ENCODE results near the gene C3orf18. TPM values are rescaled to one million over a fixed set of nuclear protein-coding genes. Genes with fewer than 3 reads are reported as not detected.

Gene C3orf18
- total RNA-seq, 5 donors from 2014 or later (not counting 1 experiment from before 2014, with no cell fraction given), result 15.3 to 24.7 (median 19.5) TPM

GRCh38 chr3:50510325-50510724 lies 57.2 kb downstream of the C3orf18 start:
- Histone ChIP-seq H3K36me3 (ENCODE audit: control insufficient read depth in 2 of 2, extremely low read depth in 1 of 2, insufficient read depth in 1 of 2, low read length in 1 of 2) (no peaks in the 10 kb centered on the region), H3K27me3 (replicated peaks in 1 of 2; ENCODE audit: control insufficient read depth in 2 of 2, extremely low read depth in 1 of 2, insufficient read depth in 2 of 2, low read length in 1 of 2) (peaks cover 0 to 29% of the 10 kb centered on the region in 2 experiments), H3K27ac (ENCODE audit: low read length) (no peak overlapping the region), H3K9me3 (no peaks in the 10 kb centered on the region), H3K4me1 (ENCODE audit: control insufficient read depth in 1 of 2, extremely low read depth in 1 of 2, insufficient read depth in 2 of 2, low read length in 2 of 2) (no peaks in the 10 kb centered on the region), H3K4me3 (ENCODE audit: control insufficient read depth in 1 of 2, extremely low read depth in 1 of 2, low read length in 1 of 2) (no peak overlapping the region)
- 33% methylated on average over 1 of the region's 2 CpGs for WGBS (ENCODE audit: insufficient coverage)
- ATAC-seq (replicated peaks in 1 of 4) (no peak), DNase-seq (no peak)
- CTCF ChIA-PET, result no interaction called here
- Mint-ChIP-seq H3K9me3 (no peaks in the 10 kb centered on the region), H3K27ac (no peak overlapping the region), H3K4me3 (no peak overlapping the region), H3K27me3 (peaks cover 0 to 8% of the 10 kb centered on the region in 2 donors), H3K4me1 (peaks cover 0 to 2% (median 0%) of the 10 kb centered on the region in 3 donors), H3K36me3 (no peaks in the 10 kb centered on the region)
- POLR2A ChIA-PET, result interaction anchor here in 1 of 2 donors (0.5 kb wide), 1 partner anchor 1463 kb away, joined by 8 read pairs; the partner anchor contains the start of gene ABHD14B

- no peaks in the 10 kb centered on the region for H3K4me1 ChIP-seq (ENCODE audit: control insufficient read depth in 1 of 2, extremely low read depth in 1 of 2, insufficient read depth in 2 of 2, low read length in 2 of 2)
- H3K27me3 ChIP-seq (replicated peaks in 1 of 2; ENCODE audit: control insufficient read depth in 2 of 2, extremely low read depth in 1 of 2, insufficient read depth in 2 of 2, low read length in 1 of 2), result peaks cover 0 to 30% of the 10 kb centered on the region in 2 experiments
- ATAC-seq (replicated peaks in 1 of 4), result no peak
- H3K27me3 Mint-ChIP-seq, result peaks cover 0 to 8% of the 10 kb centered on the region in 2 donors
- H3K4me3 ChIP-seq (ENCODE audit: control insufficient read depth in 1 of 2, extremely low read depth in 1 of 2, low read length in 1 of 2), result no peak overlapping the region
- DNase-seq, result no peak
- WGBS (ENCODE audit: insufficient coverage), result no CpG with 5 or more reads among the region's 5 CpGs
- no peaks in the 10 kb centered on the region for H3K9me3 ChIP-seq
- H3K27ac ChIP-seq (ENCODE audit: low read length), result no peak overlapping the region
- no peaks in the 10 kb centered on the region for H3K36me3 Mint-ChIP-seq
- H3K36me3 ChIP-seq (ENCODE audit: control insufficient read depth in 2 of 2, extremely low read depth in 1 of 2, insufficient read depth in 1 of 2, low read length in 1 of 2), result no peaks in the 10 kb centered on the region
- H3K27ac Mint-ChIP-seq, result no peak overlapping the region
- no peaks in the 10 kb centered on the region for H3K9me3 Mint-ChIP-seq
- H3K4me1 Mint-ChIP-seq, result no peaks in the 10 kb centered on the region
- CTCF ChIA-PET, result no interaction called here
- no peak overlapping the region for H3K4me3 Mint-ChIP-seq
- POLR2A ChIA-PET, result no interaction called here
Observed at GRCh38 chr3:50509715-50510114, 57.8 kb downstream of the C3orf18 start.

- ChIA-PET POLR2A (interaction anchor here (0.5 to 0.7 kb wide), 2 partner anchors 203 to 376 kb away, joined by 3 read pairs; no protein-coding TSS in a partner anchor), CTCF (no interaction called here)
- H3K27me3 ChIP-seq (replicated peaks in 1 of 2; ENCODE audit: control insufficient read depth in 2 of 2, extremely low read depth in 1 of 2, insufficient read depth in 2 of 2, low read length in 1 of 2), result peaks cover 0 to 32% of the 10 kb centered on the region in 2 experiments
- Mint-ChIP-seq H3K4me1 (no peaks in the 10 kb centered on the region), H3K27ac (no peak overlapping the region), H3K27me3 (peaks cover 0 to 12% of the 10 kb centered on the region in 2 donors), H3K9me3 (no peaks in the 10 kb centered on the region), H3K4me3 (no peak overlapping the region), H3K36me3 (no peaks in the 10 kb centered on the region)
- H3K4me3 ChIP-seq (ENCODE audit: control insufficient read depth in 1 of 2, extremely low read depth in 1 of 2, low read length in 1 of 2), result no peak overlapping the region
- peaks cover 0 to 4% of the 10 kb centered on the region in 2 experiments for H3K4me1 ChIP-seq (ENCODE audit: control insufficient read depth in 1 of 2, extremely low read depth in 1 of 2, insufficient read depth in 2 of 2, low read length in 2 of 2)
- no CpG with 5 or more reads among the region's 1 CpG for WGBS (ENCODE audit: insufficient coverage)
- no peaks in the 10 kb centered on the region for H3K9me3 ChIP-seq
- no peak overlapping the region for H3K27ac ChIP-seq (ENCODE audit: low read length)
- no peak for ATAC-seq (replicated peaks in 1 of 4)
- no peak for DNase-seq
- H3K36me3 ChIP-seq (ENCODE audit: control insufficient read depth in 2 of 2, extremely low read depth in 1 of 2, insufficient read depth in 1 of 2, low read length in 1 of 2), result no peaks in the 10 kb centered on the region
Observed at GRCh38 chr3:50508821-50509220, 58.7 kb downstream of the C3orf18 start.

Other genes with a start within 250 kb of the C3orf18 start
- gene HYAL2, start 245.0 kb downstream of the C3orf18 start, total RNA-seq, result 1 to 10 TPM in 4 of 5 donors, under 1 TPM in 1; 0.50 to 6.8 (median 3.0) TPM
- 10 to 100 TPM; 14.9 to 33.1 (median 26.8) TPM for gene TUSC2, start 239.5 kb downstream of the C3orf18 start, total RNA-seq
- 100 to 1,000 TPM in 1 of 5 donors, 10 to 100 TPM in 4; 73.2 to 153 (median 79.6) TPM for gene RASSF1, start 226.9 kb downstream of the C3orf18 start, total RNA-seq
- gene ZMYND10, start 222.0 kb downstream of the C3orf18 start, total RNA-seq, result 1 to 10 TPM; 1.2 to 6.1 (median 2.9) TPM
- 10 to 100 TPM; 26.6 to 52.2 (median 48.1) TPM for gene NPRL2, start 217.0 kb downstream of the C3orf18 start, total RNA-seq
- gene CYB561D2, start 216.9 kb downstream of the C3orf18 start, total RNA-seq, result 10 to 100 TPM; 25.7 to 45.3 (median 32.7) TPM
- gene TMEM115, start 208.2 kb downstream of the C3orf18 start, total RNA-seq, result 10 to 100 TPM; 13.9 to 35.2 (median 33.1) TPM
- gene CACNA2D2, start 64.1 kb downstream of the C3orf18 start, total RNA-seq, result 1 to 10 TPM; 2.6 to 8.9 (median 4.1) TPM
- 10 to 100 TPM; 35.5 to 66.6 (median 42.0) TPM for gene HEMK1, start 1.8 kb upstream of the C3orf18 start, total RNA-seq
- 100 to 1,000 TPM in 3 of 5 donors, 10 to 100 TPM in 2; 37.4 to 217 (median 190) TPM for gene CISH, start 44.0 kb upstream of the C3orf18 start, total RNA-seq
- 10 to 100 TPM; 35.1 to 66.6 (median 53.0) TPM for gene MAPKAPK3, start 49.4 kb upstream of the C3orf18 start, total RNA-seq
- 1 to 10 TPM; 2.0 to 3.2 (median 2.6) TPM for gene DOCK3, start 107.2 kb upstream of the C3orf18 start, total RNA-seq